Activated CD4-positive, alpha-beta memory T cell treated with anti-CD3 and anti-CD28 coated beads, Interleukin-2, amount 10 ng/mL, durations not matched to agents 7 days and 5 days (primary cell): ENCODE measurements around the gene FAM50B. TPM values are rescaled to one million over a fixed set of nuclear protein-coding genes. Genes with fewer than 3 reads are reported as not detected.

Experiments
- CTCF ChIA-PET: fragments of 350-600 bp; sonication (Branson Sonifier 250); formaldehyde crosslinking; loops from one replicate; lab custom pipeline; 2021; ENCODE audit warnings: antibody characterized with exemption, inconsistent platforms; lab: Charles Lee
- POLR2A ChIA-PET: fragments of 350-600 bp; sonication (Branson Sonifier 250); formaldehyde crosslinking; loops from one replicate; lab custom pipeline; 2021; ENCODE audit warnings: antibody characterized with exemption; lab: Charles Lee
- DNase-seq: peaks from one replicate; pipeline ENCODE4 v3.0.0-alpha.2; 2020
- H3K27ac Mint-ChIP-seq: one replicate; pipeline ENCODE4 v1.8.0; 2021; ENCODE audit warnings: mild to moderate bottlenecking, mixed read lengths
- H3K27me3 Mint-ChIP-seq: one replicate; pipeline ENCODE4 v1.8.0; 2021; ENCODE audit warnings: mixed read lengths
- H3K36me3 Mint-ChIP-seq: one replicate; pipeline ENCODE4 v1.8.0; 2021; ENCODE audit warnings: low read depth, mixed read lengths
- H3K4me1 Mint-ChIP-seq: one replicate; pipeline ENCODE4 v1.8.0; 2021; ENCODE audit warnings: mixed read lengths
- H3K4me3 Mint-ChIP-seq: one replicate; pipeline ENCODE4 v1.8.0; 2021; ENCODE audit warnings: mild to moderate bottlenecking, mixed read lengths
- H3K9me3 Mint-ChIP-seq: one replicate; pipeline ENCODE4 v1.8.0; 2021; ENCODE audit warnings: mixed read lengths
- total RNA-seq, 2 experiments: library from RNA; stranded (reverse); gene quantifications; one replicate each; pipeline ENCODE4 v1.2.3, GENCODE V29; 2021

The FAM50B gene
- total RNA-seq, 2 experiments from 2014 or later, result 14.4 to 14.7 TPM

GRCh38 chr6:3825851-3826581, 23.2 kb upstream of the FAM50B start:
- Mint-ChIP-seq H3K4me1 (no peaks in the 10 kb centered on the region), H3K27ac (no peak overlapping the region), H3K36me3 (no peaks in the 10 kb centered on the region), H3K4me3 (no peak overlapping the region), H3K9me3 (no peaks in the 10 kb centered on the region), H3K27me3 (no peaks in the 10 kb centered on the region)
- ChIA-PET CTCF (no interaction called here), POLR2A (no interaction called here)
- DNase-seq, result no peak

GRCh38 chr6:3829285-3829684, 19.9 kb upstream of the FAM50B start:
- Mint-ChIP-seq H3K27me3 (no peaks in the 10 kb centered on the region), H3K36me3 (no peaks in the 10 kb centered on the region), H3K4me3 (no peak overlapping the region), H3K9me3 (no peaks in the 10 kb centered on the region), H3K27ac (no peak overlapping the region), H3K4me1 (no peaks in the 10 kb centered on the region)
- DNase-seq, result no peak
- POLR2A ChIA-PET, result no interaction called here
- CTCF ChIA-PET, result no interaction called here

GRCh38 chr6:3830806-3831205, 18.4 kb upstream of the FAM50B start:
- DNase-seq, result no peak
- POLR2A ChIA-PET, result no interaction called here
- no peaks in the 10 kb centered on the region for H3K4me1 Mint-ChIP-seq
- H3K9me3 Mint-ChIP-seq, result no peaks in the 10 kb centered on the region
- no peak overlapping the region for H3K27ac Mint-ChIP-seq
- CTCF ChIA-PET, result no interaction called here
- no peak overlapping the region for H3K4me3 Mint-ChIP-seq
- H3K36me3 Mint-ChIP-seq, result no peaks in the 10 kb centered on the region
- H3K27me3 Mint-ChIP-seq, result no peaks in the 10 kb centered on the region

- ChIA-PET POLR2A (no interaction called here), CTCF (no interaction called here)
- H3K27me3 Mint-ChIP-seq, result no peaks in the 10 kb centered on the region
- no peak for DNase-seq
- no peaks in the 10 kb centered on the region for H3K4me1 Mint-ChIP-seq
- no peak overlapping the region for H3K27ac Mint-ChIP-seq
- H3K9me3 Mint-ChIP-seq, result no peaks in the 10 kb centered on the region
- no peak overlapping the region for H3K4me3 Mint-ChIP-seq
- H3K36me3 Mint-ChIP-seq, result no peaks in the 10 kb centered on the region
Observed at GRCh38 chr6:3831761-3832530, 17.2 kb upstream of the FAM50B start.

GRCh38 chr6:3835055-3835731, 14.0 kb upstream of the FAM50B start:
- Mint-ChIP-seq H3K36me3 (no peaks in the 10 kb centered on the region), H3K27ac (no peak overlapping the region), H3K4me1 (no peaks in the 10 kb centered on the region), H3K27me3 (no peaks in the 10 kb centered on the region), H3K4me3 (no peak overlapping the region), H3K9me3 (no peaks in the 10 kb centered on the region)
- CTCF ChIA-PET, result interaction anchor here (0.9 to 2.7 kb wide), 2 partner anchors 12 to 14 kb away, joined by 3 to 10 read pairs; partner anchors contain the start of gene FAM50B
- no peak for DNase-seq
- POLR2A ChIA-PET, result no interaction called here

GRCh38 chr6:3835785-3836184, 13.4 kb upstream of the FAM50B start:
- POLR2A ChIA-PET, result no interaction called here
- H3K27me3 Mint-ChIP-seq, result no peaks in the 10 kb centered on the region
- CTCF ChIA-PET, result interaction anchor here (0.9 to 2.7 kb wide), 2 partner anchors 12 to 13 kb away, joined by 3 to 10 read pairs; partner anchors contain the start of gene FAM50B
- H3K27ac Mint-ChIP-seq, result no peak overlapping the region
- no peak overlapping the region for H3K4me3 Mint-ChIP-seq
- H3K4me1 Mint-ChIP-seq, result no peaks in the 10 kb centered on the region
- no peaks in the 10 kb centered on the region for H3K36me3 Mint-ChIP-seq
- H3K9me3 Mint-ChIP-seq, result no peaks in the 10 kb centered on the region
- no peak for DNase-seq

- CTCF ChIA-PET, result no interaction called here
- Mint-ChIP-seq H3K27ac (no peak overlapping the region), H3K4me1 (no peaks in the 10 kb centered on the region), H3K4me3 (no peak overlapping the region), H3K27me3 (no peaks in the 10 kb centered on the region), H3K9me3 (no peaks in the 10 kb centered on the region), H3K36me3 (no peaks in the 10 kb centered on the region)
- DNase-seq, result no peak
- POLR2A ChIA-PET, result no interaction called here
Observed at GRCh38 chr6:3836566-3836965, 12.6 kb upstream of the FAM50B start.

- H3K36me3 Mint-ChIP-seq, result no peaks in the 10 kb centered on the region
- no peak for DNase-seq
- CTCF ChIA-PET, result no interaction called here
- no peaks in the 10 kb centered on the region for H3K4me1 Mint-ChIP-seq
- no peak overlapping the region for H3K4me3 Mint-ChIP-seq
- POLR2A ChIA-PET, result no interaction called here
- H3K9me3 Mint-ChIP-seq, result no peaks in the 10 kb centered on the region
- no peaks in the 10 kb centered on the region for H3K27me3 Mint-ChIP-seq
- no peak overlapping the region for H3K27ac Mint-ChIP-seq
Observed at GRCh38 chr6:3837781-3838180, 11.4 kb upstream of the FAM50B start.

- ChIA-PET CTCF (interaction anchor here (2.0 kb wide), 1 partner anchor 10 kb away, joined by 11 read pairs; the partner anchor contains the start of gene FAM50B), POLR2A (interaction anchor here (1.5 kb wide), 1 partner anchor 178 kb away, joined by 4 read pairs; no protein-coding TSS in a partner anchor)
- H3K4me3 Mint-ChIP-seq, result no peak overlapping the region
- no peaks in the 10 kb centered on the region for H3K27me3 Mint-ChIP-seq
- no peaks in the 10 kb centered on the region for H3K9me3 Mint-ChIP-seq
- no peak overlapping the region for H3K27ac Mint-ChIP-seq
- H3K4me1 Mint-ChIP-seq, result no peaks in the 10 kb centered on the region
- no peaks in the 10 kb centered on the region for H3K36me3 Mint-ChIP-seq
- DNase-seq, result no peak
Observed at GRCh38 chr6:3838992-3839867, 9.9 kb upstream of the FAM50B start.

- no peaks in the 10 kb centered on the region for H3K27me3 Mint-ChIP-seq
- no peak for DNase-seq
- ChIA-PET CTCF (interaction anchor here (2.0 kb wide), 1 partner anchor 8 kb away, joined by 11 read pairs; the partner anchor contains the start of gene FAM50B), POLR2A (interaction anchor here (1.5 kb wide), 1 partner anchor 176 kb away, joined by 4 read pairs; no protein-coding TSS in a partner anchor)
- no peaks in the 10 kb centered on the region for H3K4me1 Mint-ChIP-seq
- no peaks in the 10 kb centered on the region for H3K9me3 Mint-ChIP-seq
- H3K27ac Mint-ChIP-seq, result no peak overlapping the region
- no peak overlapping the region for H3K4me3 Mint-ChIP-seq
- no peaks in the 10 kb centered on the region for H3K36me3 Mint-ChIP-seq
Observed at GRCh38 chr6:3841066-3841454, 8.1 kb upstream of the FAM50B start.

GRCh38 chr6:3841711-3842565, 7.2 kb upstream of the FAM50B start:
- Mint-ChIP-seq H3K4me3 (no peak overlapping the region), H3K36me3 (no peaks in the 10 kb centered on the region), H3K4me1 (no peaks in the 10 kb centered on the region), H3K9me3 (no peaks in the 10 kb centered on the region), H3K27me3 (no peaks in the 10 kb centered on the region), H3K27ac (no peak overlapping the region)
- CTCF ChIA-PET, result interaction anchor here (1.5 to 2.0 kb wide), 2 partner anchors 7 to 99 kb away, joined by 5 to 11 read pairs; partner anchors contain the start of gene FAM50B
- POLR2A ChIA-PET, result no interaction called here
- no peak for DNase-seq
